Large intestine (tissue), 3 donors: ENCODE results near the gene ASTN2. TPM values are rescaled to one million over a fixed set of nuclear protein-coding genes. Genes with fewer than 3 reads are reported as not detected.

Experiments used
- DNase-seq, 2 donors: peaks; one replicate each; pipeline versions ENCODE4 v3.0.0 to v3.0.0-alpha.2; 2013
- H3K27ac ChIP-seq: one replicate; pipeline ENCODE4 v1.5.1; 2013; ENCODE audit warnings: low read length
- H3K27me3 ChIP-seq: 2 replicates; pipeline ENCODE4 v1.6.1; 2013; ENCODE audit warnings: low read length; ENCODE audit not compliant: control insufficient read depth, insufficient read depth
- H3K36me3 ChIP-seq: 2 replicates; pipeline ENCODE4 v1.6.1; 2013; ENCODE audit warnings: low read length; ENCODE audit not compliant: control insufficient read depth, insufficient read depth
- H3K4me1 ChIP-seq: one replicate; pipeline ENCODE4 v1.6.1; 2013; ENCODE audit warnings: low read length; ENCODE audit not compliant: control insufficient read depth, insufficient read depth
- H3K4me3 ChIP-seq: one replicate; pipeline ENCODE4 v1.5.1; 2013; ENCODE audit warnings: low read length
- H3K9me3 ChIP-seq: one replicate; pipeline ENCODE4 v1.6.1; 2013; ENCODE audit warnings: mild to moderate bottlenecking, low read depth, low read length, moderate library complexity; ENCODE audit not compliant: control insufficient read depth
- WGBS: methylation state at CpG from one replicate; pipeline ENCODE4 v1.1.5; 2013; ENCODE audit warnings: low lambda C conversion rate; ENCODE audit not compliant: insufficient coverage; 5-methylcytosine and 5-hydroxymethylcytosine counted together
- polyA plus RNA-seq: library from polyadenylated mRNA; unstranded; fragments of 120-200 nt; gene quantifications from one replicate; pipeline ENCODE4 v1.2.1, GENCODE V29; 2013

Gene ASTN2
- polyA plus RNA-seq, 1 donor = 11.4 TPM

DNA sequence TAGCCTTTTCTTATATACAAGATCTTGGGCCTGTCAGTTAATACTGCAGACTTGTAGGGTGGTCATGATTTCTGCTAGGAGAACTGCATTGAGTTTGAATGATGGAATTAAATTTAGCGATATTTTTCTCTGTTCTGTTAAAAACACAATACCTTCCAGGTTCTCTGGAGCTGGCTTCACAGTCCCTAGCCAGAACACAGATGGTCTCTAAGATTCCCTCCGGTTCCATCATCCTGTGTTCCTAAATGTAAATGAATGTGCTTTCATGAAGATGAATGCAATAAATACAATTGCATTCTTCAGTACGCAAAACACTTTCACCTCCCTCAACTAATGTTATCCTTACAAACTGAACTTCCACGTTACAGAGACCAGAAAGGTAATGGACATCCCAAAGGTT, 264.9 kb downstream of the ASTN2 start:
- no peaks in the 10 kb centered on the region for H3K36me3 ChIP-seq
- DNase-seq = no peak
- H3K9me3 ChIP-seq = no peaks in the 10 kb centered on the region
- WGBS = 100% methylated on average over 2 of the region's 4 CpGs
- no peak overlapping the region for H3K27ac ChIP-seq
- H3K4me1 ChIP-seq = no peaks in the 10 kb centered on the region
- no peak overlapping the region for H3K4me3 ChIP-seq
- no peaks in the 10 kb centered on the region for H3K27me3 ChIP-seq

DNA sequence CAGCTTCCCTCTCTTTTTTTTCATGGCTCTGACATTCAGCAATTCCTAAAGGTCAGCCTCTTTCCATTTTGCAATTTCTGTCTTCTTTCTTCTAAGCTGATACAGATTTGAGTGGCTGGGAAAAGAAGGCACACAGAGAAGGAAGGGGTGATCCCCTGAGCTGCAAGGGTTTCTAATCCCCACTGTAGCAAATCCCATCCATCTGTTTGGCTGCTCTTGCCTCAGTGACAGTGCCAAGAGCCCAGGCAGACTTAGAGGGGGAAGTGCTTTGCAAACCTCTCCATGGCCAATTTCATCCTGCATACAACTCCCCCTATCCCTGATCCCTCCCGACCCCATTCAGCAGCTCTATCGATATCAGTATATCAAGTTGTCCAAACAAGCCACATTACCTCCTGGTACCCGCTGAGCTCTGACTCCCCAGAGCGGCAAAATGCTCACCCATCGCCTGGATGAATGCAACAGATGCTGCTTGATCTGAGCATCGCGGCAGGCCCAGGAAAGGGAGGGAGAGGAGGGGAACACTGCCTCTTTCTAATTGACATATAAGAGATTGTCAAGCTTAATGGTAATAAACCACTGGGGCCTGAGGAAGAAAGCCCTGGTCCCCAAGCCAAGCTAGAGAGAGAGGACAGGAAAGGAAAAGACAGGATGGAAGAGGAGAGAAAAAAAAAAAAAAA, 268.9 kb downstream of the ASTN2 start:
- H3K36me3 ChIP-seq = no peaks in the 10 kb centered on the region
- no peak overlapping the region for H3K27ac ChIP-seq
- no CpG with 5 or more reads among the region's 7 CpGs for WGBS
- no peak overlapping the region for H3K4me3 ChIP-seq
- no peaks in the 10 kb centered on the region for H3K4me1 ChIP-seq
- no peaks in the 10 kb centered on the region for H3K27me3 ChIP-seq
- no peak for DNase-seq
- H3K9me3 ChIP-seq = no peaks in the 10 kb centered on the region

DNA sequence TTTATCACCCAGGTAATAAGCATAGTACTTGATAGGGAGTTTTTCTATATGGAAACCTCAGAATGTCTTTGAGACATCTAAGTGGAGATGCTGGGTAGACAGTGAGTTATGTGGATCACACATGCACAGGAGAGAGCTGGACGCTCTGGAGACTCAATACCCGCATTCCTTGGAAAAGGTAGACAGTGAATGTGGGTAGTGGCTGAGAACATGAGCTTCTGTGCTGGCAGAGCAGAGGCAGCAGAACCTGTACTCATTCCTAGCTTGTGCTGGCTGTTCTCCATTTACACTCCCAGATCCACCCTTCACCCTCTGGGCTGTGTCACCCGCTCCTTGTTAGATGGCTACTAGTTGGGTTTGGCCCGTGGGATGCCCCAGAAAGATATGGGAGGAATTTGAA, 269.8 kb downstream of the ASTN2 start:
- H3K4me1 ChIP-seq = no peaks in the 10 kb centered on the region
- H3K27ac ChIP-seq = no peak overlapping the region
- no peaks in the 10 kb centered on the region for H3K27me3 ChIP-seq
- no CpG with 5 or more reads among the region's 4 CpGs for WGBS
- no peaks in the 10 kb centered on the region for H3K9me3 ChIP-seq
- DNase-seq = no peak
- no peaks in the 10 kb centered on the region for H3K36me3 ChIP-seq
- no peak overlapping the region for H3K4me3 ChIP-seq

DNA sequence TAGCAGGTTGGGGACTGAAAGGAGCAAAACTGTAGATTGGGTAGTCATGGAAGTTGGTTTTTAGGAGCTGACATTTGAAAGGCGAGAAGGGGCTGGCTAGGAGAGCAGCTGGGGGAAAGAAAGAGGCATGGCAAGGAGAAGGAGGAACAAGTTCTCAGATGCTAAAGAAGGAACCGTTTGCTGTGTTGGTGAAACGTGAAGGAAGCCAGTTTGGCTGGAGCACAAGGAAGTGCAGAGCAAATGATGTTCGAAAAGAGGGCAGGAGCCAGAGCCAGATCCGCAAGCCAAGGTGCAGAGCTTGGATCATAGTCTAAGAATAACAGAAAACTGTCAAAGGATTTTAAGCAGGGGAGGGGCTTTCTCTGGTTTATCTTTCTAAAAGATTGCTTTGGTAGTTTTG, 276.6 kb downstream of the ASTN2 start:
- no peak overlapping the region for H3K27ac ChIP-seq
- WGBS = 50% methylated on average over 3 of the region's 5 CpGs
- no peaks in the 10 kb centered on the region for H3K36me3 ChIP-seq
- H3K4me1 ChIP-seq = no peaks in the 10 kb centered on the region
- H3K27me3 ChIP-seq = no peaks in the 10 kb centered on the region
- no peak for DNase-seq
- no peak overlapping the region for H3K4me3 ChIP-seq
- no peaks in the 10 kb centered on the region for H3K9me3 ChIP-seq

DNA sequence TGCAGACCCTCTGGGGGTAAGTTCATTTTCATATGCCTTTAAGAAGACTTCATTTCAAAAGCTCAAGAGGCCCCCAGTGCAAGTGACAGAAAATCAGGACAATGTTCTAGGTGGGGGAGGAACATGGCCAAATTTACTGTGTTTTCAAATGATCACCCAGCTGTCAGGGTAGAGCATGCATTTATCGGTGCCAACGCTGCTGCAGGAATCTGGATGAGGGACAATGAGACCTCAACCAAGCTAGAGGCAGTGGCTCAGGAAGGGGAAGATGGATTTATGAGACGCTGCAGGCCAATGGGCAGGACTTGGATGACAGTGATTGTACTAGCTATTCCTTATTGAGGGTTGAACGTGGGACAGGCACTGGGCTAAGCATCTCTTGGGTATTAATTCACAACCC, 278.4 kb downstream of the ASTN2 start:
- Histone ChIP-seq H3K27me3 (no peaks in the 10 kb centered on the region), H3K9me3 (no peaks in the 10 kb centered on the region), H3K36me3 (no peaks in the 10 kb centered on the region), H3K4me3 (no peak overlapping the region), H3K4me1 (no peaks in the 10 kb centered on the region), H3K27ac (no peak overlapping the region)
- DNase-seq = no peak
- no CpG with 5 or more reads among the region's 4 CpGs for WGBS

DNA sequence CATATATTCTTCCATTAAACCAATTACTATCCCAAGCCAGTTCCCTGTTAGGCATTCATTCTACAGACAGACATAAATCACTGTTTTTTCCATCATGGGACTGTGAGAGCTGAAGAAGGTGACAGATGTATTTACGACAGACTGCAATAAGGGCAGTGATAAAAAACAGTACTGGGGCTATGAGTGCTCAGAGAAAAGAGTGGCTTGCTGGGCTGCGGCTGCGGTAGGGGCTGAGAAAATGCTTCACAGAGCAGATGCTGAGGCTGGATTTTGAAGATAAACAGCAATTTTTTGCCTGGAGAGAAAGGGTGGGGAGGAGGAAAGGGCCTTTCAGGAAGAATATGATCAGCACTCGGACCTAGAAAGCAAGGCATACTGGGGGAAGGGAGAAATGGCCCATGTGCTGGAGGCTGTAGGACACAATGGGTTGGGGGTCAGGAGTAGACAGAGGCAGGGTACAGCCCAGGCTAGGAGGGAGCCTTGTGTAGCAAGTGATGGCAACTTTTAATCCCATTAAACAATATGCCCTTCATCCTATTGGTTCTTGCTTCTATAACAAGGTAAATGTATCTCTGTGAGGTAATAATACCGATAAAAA, 279.3 kb downstream of the ASTN2 start:
- no peaks in the 10 kb centered on the region for H3K27me3 ChIP-seq
- no peaks in the 10 kb centered on the region for H3K9me3 ChIP-seq
- H3K36me3 ChIP-seq = no peaks in the 10 kb centered on the region
- no peaks in the 10 kb centered on the region for H3K4me1 ChIP-seq
- H3K4me3 ChIP-seq = no peak overlapping the region
- 100% methylated on average over 1 of the region's 5 CpGs for WGBS
- DNase-seq = no peak
- no peak overlapping the region for H3K27ac ChIP-seq

DNA sequence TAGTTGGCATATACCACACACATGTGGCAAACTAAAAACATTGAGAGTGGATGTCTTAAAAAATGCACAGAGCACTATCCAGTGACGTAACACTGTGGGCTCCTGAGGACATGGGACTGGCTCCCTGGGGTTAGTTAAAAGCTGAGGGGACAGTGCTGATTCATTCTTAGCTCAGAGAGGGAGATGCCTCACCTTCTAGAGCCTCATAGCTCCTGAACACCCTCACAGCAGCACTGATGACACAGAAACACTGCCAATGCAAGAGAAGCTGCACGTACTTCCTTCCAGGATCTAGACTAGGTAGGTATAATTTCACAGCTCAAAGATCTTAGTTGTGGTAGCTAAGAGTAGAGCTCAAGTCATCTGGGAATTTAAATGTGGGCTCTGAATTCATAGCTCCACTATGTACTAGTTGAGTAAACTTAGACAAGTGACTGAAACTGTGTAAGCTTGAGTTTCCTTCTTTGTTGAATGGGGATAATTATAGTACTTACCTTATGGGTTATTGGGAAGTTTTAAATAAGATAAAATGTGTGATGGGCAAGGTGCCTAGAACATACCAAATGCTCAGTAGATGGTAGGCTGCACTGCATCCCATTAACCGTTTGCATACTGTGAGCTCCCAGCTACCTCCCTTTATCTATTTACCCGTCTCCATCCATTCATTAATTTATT, 279.9 kb downstream of the ASTN2 start:
- Histone ChIP-seq H3K4me1 (no peaks in the 10 kb centered on the region), H3K36me3 (no peaks in the 10 kb centered on the region), H3K9me3 (no peaks in the 10 kb centered on the region), H3K4me3 (no peak overlapping the region), H3K27ac (no peak overlapping the region), H3K27me3 (no peaks in the 10 kb centered on the region)
- WGBS = 60% methylated on average over 1 of the region's 4 CpGs
- DNase-seq = no peak

DNA sequence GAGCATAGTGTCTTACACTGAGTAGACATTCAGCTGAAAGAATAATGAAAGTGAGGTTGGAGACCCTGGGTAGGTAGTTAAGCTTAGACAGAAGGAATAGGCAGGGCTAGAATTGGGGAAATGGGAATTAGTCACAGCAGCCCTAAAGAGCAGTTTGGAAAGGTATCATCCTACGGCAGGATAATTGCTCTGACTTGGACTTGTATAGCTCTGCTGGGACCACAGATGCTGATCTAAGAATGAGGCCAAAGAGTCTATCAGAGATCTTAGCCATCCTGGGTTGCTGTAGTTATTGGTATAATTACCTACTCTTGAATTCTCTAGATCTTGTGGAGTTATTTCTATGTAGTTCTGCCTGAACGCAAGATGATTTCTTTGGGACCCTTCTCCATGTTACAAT, 288.0 kb downstream of the ASTN2 start:
- DNase-seq = no peak
- Histone ChIP-seq H3K27ac (no peak overlapping the region), H3K36me3 (no peaks in the 10 kb centered on the region), H3K27me3 (no peaks in the 10 kb centered on the region), H3K9me3 (no peaks in the 10 kb centered on the region), H3K4me3 (no peak overlapping the region), H3K4me1 (no peaks in the 10 kb centered on the region)
- WGBS = no CpG with 5 or more reads among the region's 2 CpGs

DNA sequence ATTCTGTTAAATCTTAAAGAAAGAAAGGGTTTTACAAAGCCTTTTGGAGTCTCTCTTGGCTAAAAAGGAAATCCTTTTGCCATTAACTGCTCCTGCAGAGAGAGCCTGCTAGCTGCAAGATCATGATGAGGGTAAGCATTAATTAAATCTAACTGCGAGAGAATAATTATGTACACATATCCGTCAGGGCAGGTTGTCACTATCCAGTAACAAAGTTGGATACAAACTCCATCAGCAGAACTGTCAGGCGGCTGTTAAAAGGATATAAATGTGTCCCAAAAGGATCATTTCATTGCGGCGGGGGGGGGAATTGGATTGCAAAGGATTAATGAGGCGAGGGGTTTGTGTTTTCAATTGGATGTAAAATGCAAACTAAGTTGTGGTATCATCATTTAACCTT, 289.3 kb downstream of the ASTN2 start:
- no peaks in the 10 kb centered on the region for H3K27me3 ChIP-seq
- H3K9me3 ChIP-seq = no peaks in the 10 kb centered on the region
- no peaks in the 10 kb centered on the region for H3K4me1 ChIP-seq
- no peak overlapping the region for H3K4me3 ChIP-seq
- no peaks in the 10 kb centered on the region for H3K36me3 ChIP-seq
- WGBS = no CpG with 5 or more reads among the region's 6 CpGs
- DNase-seq = no peak
- H3K27ac ChIP-seq = no peak overlapping the region

DNA sequence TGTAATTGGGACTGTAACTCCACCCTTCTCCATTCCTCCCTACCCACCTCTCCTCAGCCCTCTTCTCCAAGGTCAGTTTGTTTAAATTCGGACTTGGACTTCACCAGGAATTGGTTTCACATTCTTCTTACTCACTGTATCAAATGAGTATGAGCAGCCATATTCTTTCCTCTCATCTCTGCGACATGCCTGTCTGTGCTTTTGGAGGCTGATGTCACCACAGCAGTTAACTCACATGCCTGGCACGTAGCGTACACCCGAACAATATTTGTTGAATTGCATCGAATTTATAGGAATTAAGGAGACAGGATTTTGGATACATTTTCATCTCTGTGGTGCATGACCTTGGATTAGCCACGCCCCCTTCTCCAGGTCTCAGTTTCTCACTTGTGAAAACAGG, 291.1 kb downstream of the ASTN2 start:
- DNase-seq = no peak
- Histone ChIP-seq H3K4me1 (no peaks in the 10 kb centered on the region), H3K27me3 (no peaks in the 10 kb centered on the region), H3K27ac (no peak overlapping the region), H3K9me3 (no peaks in the 10 kb centered on the region), H3K36me3 (no peaks in the 10 kb centered on the region), H3K4me3 (no peak overlapping the region)
- WGBS = no CpG with 5 or more reads among the region's 7 CpGs
